HUES6 (cell line): Measurements from ENCODE around the gene NDUFA11.
"Not testable (repeated sequence)": the region's sequence is repeated elsewhere in the genome, so short reads cannot be mapped to it uniquely, and the experiment has no call there.

Experiments
- H3K27ac ChIP-seq: 2 replicates; pipeline ENCODE4 v1.7.0; 2013; ENCODE audit warnings: low read depth, mild to moderate bottlenecking, low read length, inconsistent platforms
- H3K27me3 ChIP-seq: 2 replicates; pipeline ENCODE4 v1.6.1; 2013; ENCODE audit warnings: low read length; ENCODE audit not compliant: control insufficient read depth, insufficient read depth
- H3K36me3 ChIP-seq: 2 replicates; pipeline ENCODE4 v1.6.1; 2013; ENCODE audit warnings: low read length; ENCODE audit not compliant: control insufficient read depth, insufficient read depth
- H3K4me1 ChIP-seq: 2 replicates; pipeline ENCODE4 v1.6.1; 2013; ENCODE audit warnings: low read length; ENCODE audit not compliant: control insufficient read depth, insufficient read depth
- H3K4me3 ChIP-seq: 2 replicates; pipeline ENCODE4 v1.5.1; 2013; ENCODE audit warnings: low read depth, low read length
- H3K9ac ChIP-seq: one replicate; pipeline ENCODE4 v1.6.1; 2013; ENCODE audit warnings: mild to moderate bottlenecking, low read length
- H3K9me3 ChIP-seq: 2 replicates; pipeline ENCODE4 v1.6.1; 2013; ENCODE audit warnings: low read depth, low read length; ENCODE audit not compliant: control insufficient read depth, insufficient read depth

The NDUFA11 gene

GRCh38 chr19:5883157-5883873, 20.3 kb downstream of the NDUFA11 start:
- H3K27me3 ChIP-seq, H3K9ac ChIP-seq, H3K9me3 ChIP-seq, H3K36me3 ChIP-seq, H3K4me3 ChIP-seq, H3K27ac ChIP-seq: not testable (repeated sequence)
- peaks cover 20% of the 10 kb centered on the region for H3K4me1 ChIP-seq

GRCh38 chr19:5882421-5882968, 21.1 kb downstream of the NDUFA11 start:
- Histone ChIP-seq H3K36me3 (no peaks in the 10 kb centered on the region), H3K4me1 (peaks cover 20% of the 10 kb centered on the region), H3K27me3 (peaks cover 3% of the 10 kb centered on the region; the same call in 1 of the 2 replicates), H3K4me3 (no peak overlapping the region), H3K27ac (no peak overlapping the region), H3K9me3 (no peaks in the 10 kb centered on the region), H3K9ac (no peak overlapping the region)

GRCh38 chr19:5881543-5882299, 21.9 kb downstream of the NDUFA11 start:
- Histone ChIP-seq H3K27ac (no peak overlapping the region), H3K4me3 (no peak overlapping the region), H3K9me3 (no peaks in the 10 kb centered on the region), H3K36me3 (no peaks in the 10 kb centered on the region), H3K27me3 (peaks cover 3% of the 10 kb centered on the region; the same call in 1 of the 2 replicates), H3K9ac (no peak overlapping the region), H3K4me1 (peaks cover 20% of the 10 kb centered on the region)

GRCh38 chr19:5880604-5881078, 22.9 kb downstream of the NDUFA11 start:
- H3K4me1 ChIP-seq = peaks cover 20% of the 10 kb centered on the region
- peaks cover 3% of the 10 kb centered on the region; the same call in 1 of the 2 replicates for H3K27me3 ChIP-seq
- H3K9ac ChIP-seq = peak overlapping the region; percentile 31
- no peaks in the 10 kb centered on the region for H3K9me3 ChIP-seq
- no peaks in the 10 kb centered on the region for H3K36me3 ChIP-seq
- H3K4me3 ChIP-seq = no peak overlapping the region; the same call in 1 of the 2 replicates
- no peak overlapping the region; the same call in 1 of the 2 replicates for H3K27ac ChIP-seq

GRCh38 chr19:5880196-5880595, 23.4 kb downstream of the NDUFA11 start:
- Histone ChIP-seq H3K27ac (no peak overlapping the region), H3K4me1 (peaks cover 20% of the 10 kb centered on the region), H3K4me3 (no peak overlapping the region), H3K9me3 (no peaks in the 10 kb centered on the region), H3K27me3 (peaks cover 3% of the 10 kb centered on the region; the same call in 1 of the 2 replicates), H3K9ac (no peak overlapping the region), H3K36me3 (no peaks in the 10 kb centered on the region)

GRCh38 chr19:5877882-5878281, 25.7 kb downstream of the NDUFA11 start:
- H3K27me3 ChIP-seq = peaks cover 3% of the 10 kb centered on the region; the same call in 1 of the 2 replicates
- H3K4me1 ChIP-seq = peaks cover 20% of the 10 kb centered on the region
- H3K4me3 ChIP-seq = no peak overlapping the region
- no peak overlapping the region for H3K27ac ChIP-seq
- no peaks in the 10 kb centered on the region for H3K9me3 ChIP-seq
- H3K36me3 ChIP-seq = no peaks in the 10 kb centered on the region
- H3K9ac ChIP-seq = no peak overlapping the region

- no peak overlapping the region for H3K27ac ChIP-seq
- peaks cover 3% of the 10 kb centered on the region; the same call in 1 of the 2 replicates for H3K27me3 ChIP-seq
- H3K9ac ChIP-seq = no peak overlapping the region
- H3K9me3 ChIP-seq = no peaks in the 10 kb centered on the region
- H3K36me3 ChIP-seq = no peaks in the 10 kb centered on the region
- peaks cover 19% of the 10 kb centered on the region for H3K4me1 ChIP-seq
- H3K4me3 ChIP-seq = no peak overlapping the region
Measured at GRCh38 chr19:5877427-5877826, 26.2 kb downstream of the NDUFA11 start.

GRCh38 chr19:5874496-5874895, 29.1 kb downstream of the NDUFA11 start:
- H3K27ac ChIP-seq, H3K9me3 ChIP-seq, H3K36me3 ChIP-seq, H3K4me1 ChIP-seq, H3K9ac ChIP-seq, H3K4me3 ChIP-seq, H3K27me3 ChIP-seq: not testable (repeated sequence)

GRCh38 chr19:5873617-5874199, 29.9 kb downstream of the NDUFA11 start:
- H3K9me3 ChIP-seq = no peaks in the 10 kb centered on the region
- no peaks in the 10 kb centered on the region for H3K4me1 ChIP-seq
- no peaks in the 10 kb centered on the region for H3K36me3 ChIP-seq
- H3K9ac ChIP-seq = no peak overlapping the region
- no peak overlapping the region for H3K4me3 ChIP-seq
- H3K27ac ChIP-seq = no peak overlapping the region
- H3K27me3 ChIP-seq = no peaks in the 10 kb centered on the region

GRCh38 chr19:5870986-5871394, 32.6 kb downstream of the NDUFA11 start:
- peaks cover 3% of the 10 kb centered on the region; the same call in 1 of the 2 replicates for H3K27me3 ChIP-seq

More at GRCh38 chr19:5870986-5871394, 32.6 kb downstream of the NDUFA11 start:
- no peaks in the 10 kb centered on the region for H3K9me3 ChIP-seq
- H3K4me1 ChIP-seq = no peaks in the 10 kb centered on the region
- no peak overlapping the region for H3K4me3 ChIP-seq
- no peak overlapping the region for H3K27ac ChIP-seq
- H3K36me3 ChIP-seq = no peaks in the 10 kb centered on the region
- H3K9ac ChIP-seq = no peak overlapping the region
